ENCODE measurements around the gene TEAD4.

- no peak for TF ChIP-seq CTCF (IDR thresholded peaks at IDR 0.05; ENCODE audit: insufficient read depth, low read length, poor library complexity, severe bottlenecking)
- no peak for TF ChIP-seq EZH2phosphoT487 (conservative IDR thresholded peaks at IDR 0.05; ENCODE audit: low read length)
These were observed 85.0 kb downstream of the TEAD4 start for GRCh38 chr12:3044141-3044630.
